ENCODE data around the gene RAB33B. TPM values are rescaled to one million over a fixed set of nuclear protein-coding genes. Genes with fewer than 3 reads are reported as not detected.
A peak's percentile ranks its signal among the peaks of the same experiment; 100 is the strongest.

RAB33B gene
- total and polyA plus RNA-seq, 4 donors: 3.8 to 24.8 (median 7.0) TPM

DNA sequence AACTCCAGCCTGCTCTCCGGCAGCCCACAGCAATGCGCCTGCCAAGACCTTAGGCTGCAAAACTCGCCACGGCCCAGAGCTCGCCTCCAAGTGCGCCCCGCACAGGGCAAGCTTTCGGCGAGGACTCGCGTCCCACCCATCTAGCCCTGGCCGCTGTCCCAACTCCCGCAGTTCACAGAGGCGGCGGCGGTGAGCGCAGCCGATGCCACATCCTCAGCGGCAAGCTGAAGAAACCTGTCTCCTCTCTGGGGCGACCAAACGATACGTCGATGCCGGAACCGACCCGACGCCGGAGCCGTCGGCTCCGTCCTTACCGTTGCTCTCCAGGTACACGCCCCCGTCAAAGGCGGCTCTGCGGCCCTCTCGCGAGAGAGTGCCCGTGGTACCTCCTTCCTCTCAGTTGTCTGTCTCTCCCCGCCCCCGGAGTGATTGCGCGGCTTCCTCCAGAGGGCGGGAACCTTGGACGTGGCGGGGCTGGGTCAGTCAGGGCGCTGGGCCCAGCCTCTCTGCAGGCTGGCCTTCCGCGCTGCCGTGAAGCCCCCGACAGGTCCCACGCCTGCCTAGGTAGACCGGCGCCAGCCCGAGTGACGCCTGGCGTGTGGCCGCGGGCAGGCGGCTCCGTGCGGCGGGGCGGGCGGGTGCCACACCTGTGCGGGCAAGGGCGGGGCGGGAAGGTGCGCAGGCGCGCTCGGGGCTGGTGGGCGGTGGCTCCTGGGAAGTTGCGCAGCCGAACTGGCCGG is 380 bp upstream of the RAB33B start:
- peaks cover 2 to 35% (median 15%) of the 10 kb centered on the region in 5 donors for H3K4me1 ChIP-seq (ENCODE audit: control insufficient read depth in 5 of 5, insufficient read depth in 5 of 5, low read length in 5 of 5)
- WGBS, 2 donors: 0% methylated on average over 59 to 76 of the region's 76 CpGs
- TF ChIP-seq, protein P1, sequence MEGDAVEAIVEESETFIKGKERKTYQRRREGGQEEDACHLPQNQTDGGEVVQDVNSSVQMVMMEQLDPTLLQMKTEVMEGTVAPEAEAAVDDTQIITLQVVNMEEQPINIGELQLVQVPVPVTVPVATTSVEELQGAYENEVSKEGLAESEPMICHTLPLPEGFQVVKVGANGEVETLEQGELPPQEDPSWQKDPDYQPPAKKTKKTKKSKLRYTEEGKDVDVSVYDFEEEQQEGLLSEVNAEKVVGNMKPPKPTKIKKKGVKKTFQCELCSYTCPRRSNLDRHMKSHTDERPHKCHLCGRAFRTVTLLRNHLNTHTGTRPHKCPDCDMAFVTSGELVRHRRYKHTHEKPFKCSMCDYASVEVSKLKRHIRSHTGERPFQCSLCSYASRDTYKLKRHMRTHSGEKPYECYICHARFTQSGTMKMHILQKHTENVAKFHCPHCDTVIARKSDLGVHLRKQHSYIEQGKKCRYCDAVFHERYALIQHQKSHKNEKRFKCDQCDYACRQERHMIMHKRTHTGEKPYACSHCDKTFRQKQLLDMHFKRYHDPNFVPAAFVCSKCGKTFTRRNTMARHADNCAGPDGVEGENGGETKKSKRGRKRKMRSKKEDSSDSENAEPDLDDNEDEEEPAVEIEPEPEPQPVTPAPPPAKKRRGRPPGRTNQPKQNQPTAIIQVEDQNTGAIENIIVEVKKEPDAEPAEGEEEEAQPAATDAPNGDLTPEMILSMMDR (IDR thresholded peaks at IDR 0.05; ENCODE audit: control extremely low read depth, extremely low read depth): no peak
- H3K27me3 ChIP-seq (ENCODE audit: control insufficient read depth in 3 of 3, insufficient read depth in 3 of 3, low read length in 2 of 3): no peaks in the 10 kb centered on the region
- peak; percentile 95 for ATAC-seq (ENCODE audit: insufficient read depth, low FRiP score)
- H3K9ac ChIP-seq (ENCODE audit: insufficient read depth in 1 of 2, low read length in 2 of 2): peak overlapping the region; percentile 83 to 94
- peak overlapping the region; percentile 92 for H3K4me3 ChIP-seq
- H3K9me3 ChIP-seq (ENCODE audit: control insufficient read depth in 4 of 4, insufficient read depth in 3 of 4, low read length in 3 of 4): no peaks in the 10 kb centered on the region
- H3K27ac ChIP-seq (ENCODE audit: low read depth in 1 of 2, low read length in 1 of 2): peak overlapping the region; percentile 96 to 98
- peaks cover 0 to 6% (median 3%) of the 10 kb centered on the region in 4 donors for H3K36me3 ChIP-seq (ENCODE audit: control insufficient read depth in 4 of 4, insufficient read depth in 4 of 4, low read length in 4 of 4)
- DNase-seq: peak; percentile 98 to 99 (median 99)

DNA sequence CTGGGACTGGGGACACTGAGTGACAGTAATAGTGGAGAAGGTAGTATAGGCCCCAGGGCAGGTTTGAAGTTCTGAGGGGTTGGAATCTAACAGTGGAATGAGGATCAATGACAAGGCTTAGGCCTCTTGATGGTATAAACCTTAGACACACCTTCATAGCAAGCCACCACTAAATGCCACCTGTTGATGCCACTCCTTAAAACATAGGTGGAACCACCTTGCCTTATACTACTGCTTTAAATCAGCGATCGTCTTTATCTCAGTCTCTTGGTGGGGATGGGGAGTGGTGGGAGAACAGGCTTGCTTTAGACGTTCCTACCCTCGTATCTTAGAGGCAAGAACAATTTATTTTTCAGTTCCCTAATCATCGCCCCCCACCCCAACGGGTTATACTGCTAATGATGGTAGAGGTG is 1.2 kb downstream of the RAB33B start:
- H3K9me3 ChIP-seq (ENCODE audit: control insufficient read depth in 4 of 4, insufficient read depth in 3 of 4, low read length in 3 of 4): no peaks in the 10 kb centered on the region
- TF ChIP-seq, protein P1 (IDR thresholded peaks at IDR 0.05; ENCODE audit: control extremely low read depth, extremely low read depth): no peak
- ATAC-seq (ENCODE audit: insufficient read depth, low FRiP score) (no peak), DNase-seq (no peak)
- no peaks in the 10 kb centered on the region for H3K27me3 ChIP-seq (ENCODE audit: control insufficient read depth in 3 of 3, insufficient read depth in 3 of 3, low read length in 2 of 3)
- peaks cover 0 to 6% (median 3%) of the 10 kb centered on the region in 4 donors for H3K36me3 ChIP-seq (ENCODE audit: control insufficient read depth in 4 of 4, insufficient read depth in 4 of 4, low read length in 4 of 4)
- H3K27ac ChIP-seq (ENCODE audit: low read depth in 1 of 2, low read length in 1 of 2): peak overlapping the region in 1 of 2 donors; percentile 59
- peak overlapping the region in 1 of 2 donors; percentile 100 for H3K9ac ChIP-seq (ENCODE audit: insufficient read depth in 1 of 2, low read length in 2 of 2)
- peak overlapping the region; percentile 39 for H3K4me3 ChIP-seq
- WGBS, 2 donors: 38 to 58% methylated on average over 6 of the region's 6 CpGs
- peaks cover 2 to 35% (median 15%) of the 10 kb centered on the region in 5 donors for H3K4me1 ChIP-seq (ENCODE audit: control insufficient read depth in 5 of 5, insufficient read depth in 5 of 5, low read length in 5 of 5)

DNA sequence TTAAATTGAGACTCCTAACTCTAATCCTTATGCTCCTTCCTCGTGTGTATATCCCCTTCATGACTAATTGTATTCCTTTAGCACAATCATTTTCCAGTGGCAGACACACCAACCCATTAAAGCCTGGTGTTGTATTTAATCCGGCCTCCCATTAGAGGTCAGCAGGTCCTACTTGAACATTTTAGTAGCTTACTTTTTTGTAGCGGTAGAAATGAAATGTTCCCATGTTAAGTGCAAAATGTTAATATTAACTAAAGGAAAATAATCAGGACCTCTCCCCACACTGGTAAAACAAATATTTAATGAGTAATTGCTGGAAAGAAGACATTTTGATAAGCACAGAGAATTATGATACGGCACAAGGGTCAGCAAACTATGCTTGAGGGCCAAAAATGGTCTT is 3.4 kb downstream of the RAB33B start:
- no peak overlapping the region for H3K27ac ChIP-seq (ENCODE audit: low read depth in 1 of 2, low read length in 1 of 2)
- no peak for DNase-seq
- H3K27me3 ChIP-seq (ENCODE audit: control insufficient read depth in 3 of 3, insufficient read depth in 3 of 3, low read length in 2 of 3): no peaks in the 10 kb centered on the region
- TF ChIP-seq, protein P1 (IDR thresholded peaks at IDR 0.05; ENCODE audit: control extremely low read depth, extremely low read depth): no peak
- WGBS, 2 donors: 62 to 90% methylated on average over 4 of the region's 4 CpGs
- H3K9me3 ChIP-seq (ENCODE audit: control insufficient read depth in 4 of 4, insufficient read depth in 3 of 4, low read length in 3 of 4): no peaks in the 10 kb centered on the region
- H3K9ac ChIP-seq (ENCODE audit: insufficient read depth in 1 of 2, low read length in 2 of 2): no peak overlapping the region
- peaks cover 2 to 28% (median 14%) of the 10 kb centered on the region in 5 donors for H3K4me1 ChIP-seq (ENCODE audit: control insufficient read depth in 5 of 5, insufficient read depth in 5 of 5, low read length in 5 of 5)
- ATAC-seq (ENCODE audit: insufficient read depth, low FRiP score): no peak
- peaks cover 0 to 4% (median 0%) of the 10 kb centered on the region in 4 donors for H3K36me3 ChIP-seq (ENCODE audit: control insufficient read depth in 4 of 4, insufficient read depth in 4 of 4, low read length in 4 of 4)
- H3K4me3 ChIP-seq: no peak overlapping the region
